Loucy (cell line): ENCODE results near the gene EEF1E1.

Experiments used
- EZH2phosphoT487 ChIP-seq: fragments of 200-600 bp; IDR thresholded peaks from 2 replicates; pipeline ENCODE4 v1.6.1; 2018; ENCODE audit warnings: antibody characterized with exemption, mild to moderate bottlenecking, moderate library complexity, borderline replicate concordance
- TF ChIP-seq, protein P1 (sequence below): fragments of 200-600 bp; sonication (generic); conservative IDR thresholded peaks from 2 replicates; pipeline ENCODE4 v1.5.1; 2014; ENCODE audit warnings: mild to moderate bottlenecking, antibody characterized with exemption, low read length

DNA sequence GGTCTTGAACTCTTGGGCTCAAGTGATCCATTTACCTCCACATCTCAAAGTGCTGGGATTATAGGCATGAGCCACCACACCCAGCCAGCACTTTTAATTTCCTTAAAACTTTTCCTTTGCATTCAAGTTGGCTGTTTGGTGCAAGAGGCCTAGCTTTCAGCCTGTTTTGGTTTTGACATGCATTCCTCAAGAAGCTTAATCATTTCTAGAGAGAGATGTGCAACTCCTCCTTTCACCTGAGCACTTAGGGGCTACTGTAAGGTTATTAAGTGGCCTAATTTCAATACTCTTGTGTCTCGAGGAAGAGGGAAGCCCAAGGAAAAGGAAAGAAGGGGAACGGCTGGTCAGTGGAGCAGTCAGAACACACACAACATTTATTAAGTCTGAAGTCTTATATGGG lies 24.4 kb downstream of the EEF1E1 start:
- TF ChIP-seq, protein P1, sequence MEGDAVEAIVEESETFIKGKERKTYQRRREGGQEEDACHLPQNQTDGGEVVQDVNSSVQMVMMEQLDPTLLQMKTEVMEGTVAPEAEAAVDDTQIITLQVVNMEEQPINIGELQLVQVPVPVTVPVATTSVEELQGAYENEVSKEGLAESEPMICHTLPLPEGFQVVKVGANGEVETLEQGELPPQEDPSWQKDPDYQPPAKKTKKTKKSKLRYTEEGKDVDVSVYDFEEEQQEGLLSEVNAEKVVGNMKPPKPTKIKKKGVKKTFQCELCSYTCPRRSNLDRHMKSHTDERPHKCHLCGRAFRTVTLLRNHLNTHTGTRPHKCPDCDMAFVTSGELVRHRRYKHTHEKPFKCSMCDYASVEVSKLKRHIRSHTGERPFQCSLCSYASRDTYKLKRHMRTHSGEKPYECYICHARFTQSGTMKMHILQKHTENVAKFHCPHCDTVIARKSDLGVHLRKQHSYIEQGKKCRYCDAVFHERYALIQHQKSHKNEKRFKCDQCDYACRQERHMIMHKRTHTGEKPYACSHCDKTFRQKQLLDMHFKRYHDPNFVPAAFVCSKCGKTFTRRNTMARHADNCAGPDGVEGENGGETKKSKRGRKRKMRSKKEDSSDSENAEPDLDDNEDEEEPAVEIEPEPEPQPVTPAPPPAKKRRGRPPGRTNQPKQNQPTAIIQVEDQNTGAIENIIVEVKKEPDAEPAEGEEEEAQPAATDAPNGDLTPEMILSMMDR, result no peak
- no peak for TF ChIP-seq EZH2phosphoT487
